ENCODE data around the gene PSG1. TPM values are rescaled to one million over a fixed set of nuclear protein-coding genes. Genes with fewer than 3 reads are reported as not detected.
"Not testable (repeated sequence)": the region's sequence is repeated elsewhere in the genome, so short reads cannot be mapped to it uniquely, and the experiment has no call there.

Gene PSG1
- total RNA-seq, 1 experiment from 2014 or later, result not detected

DNA sequence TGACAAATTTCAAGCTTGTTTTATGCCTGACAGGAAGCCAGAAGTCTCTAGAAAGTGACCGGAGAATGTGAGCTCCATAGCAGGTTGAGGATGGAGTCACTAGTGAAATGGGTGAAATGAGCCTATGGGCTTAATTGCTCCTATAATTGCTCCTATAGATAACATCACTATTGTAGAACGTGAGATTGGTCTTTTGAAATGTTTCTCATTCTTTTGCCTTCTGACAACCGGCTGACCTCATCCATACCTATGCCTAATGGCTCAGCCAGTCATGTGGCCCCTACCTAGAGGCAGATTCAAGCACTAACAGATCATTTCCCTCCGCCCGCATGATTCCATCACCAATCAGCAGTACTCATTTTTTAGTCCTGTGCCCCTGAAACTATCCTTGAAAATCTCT lies 34.0 kb upstream of the PSG1 start:
- H3K9me3 ChIP-seq (ENCODE audit: control insufficient read depth in 1 of 2, insufficient read depth in 1 of 2, low read depth in 1 of 2, low read length in 2 of 2); DNase-seq (ENCODE audit: low read depth, low spot score); ATAC-seq; H3K9ac ChIP-seq (ENCODE audit: low read length); H4K20me1 ChIP-seq (ENCODE audit: insufficient read depth); H3K36me3 ChIP-seq (ENCODE audit: control insufficient read depth in 1 of 2, insufficient read depth in 2 of 2, low read length in 2 of 2); H3K4me1 ChIP-seq (ENCODE audit: control insufficient read depth in 1 of 2, insufficient read depth in 2 of 2, low read length in 2 of 2); intact Hi-C loops (cut with micrococcal nuclease); H3K9me2 ChIP-seq (ENCODE audit: insufficient read depth); RAD21 ChIA-PET (ENCODE audit: low non-redundant PET in 1 of 2, low total read pairs in 2 of 2, uncharacterized antibody in 2 of 2, unreplicated experiment in 2 of 2); H3K27ac ChIP-seq (ENCODE audit: low read depth, low read length); POLR2A ChIA-PET; H3K27me3 ChIP-seq (ENCODE audit: insufficient read depth, low read length); CTCF ChIA-PET; BruUV-seq (replicated peaks); H3K79me2 ChIP-seq (ENCODE audit: insufficient read depth, low read length); H3K4me3 ChIP-seq (replicated peaks in 1 of 2; ENCODE audit: low read depth in 1 of 2, low read length in 2 of 2); H2AFZ ChIP-seq (ENCODE audit: low read depth, low read length, poor library complexity, severe bottlenecking); H3K4me2 ChIP-seq (ENCODE audit: low read length): not testable (repeated sequence)

- CTCF ChIA-PET, result not testable (repeated sequence)
Measured at GRCh38 chr19:42912941-42913340, 33.4 kb upstream of the PSG1 start.

GRCh38 chr19:42911731-42912130 lies 32.2 kb upstream of the PSG1 start:
- H3K4me1 ChIP-seq (ENCODE audit: control insufficient read depth in 1 of 2, insufficient read depth in 2 of 2, low read length in 2 of 2); intact Hi-C loops (cut with micrococcal nuclease); DNase-seq (ENCODE audit: low read depth, low spot score); H3K79me2 ChIP-seq (ENCODE audit: insufficient read depth, low read length); RAD21 ChIA-PET (ENCODE audit: low non-redundant PET in 1 of 2, low total read pairs in 2 of 2, uncharacterized antibody in 2 of 2, unreplicated experiment in 2 of 2); H2AFZ ChIP-seq (ENCODE audit: low read depth, low read length, poor library complexity, severe bottlenecking); H3K27ac ChIP-seq (ENCODE audit: low read depth, low read length); H3K4me3 ChIP-seq (replicated peaks in 1 of 2; ENCODE audit: low read depth in 1 of 2, low read length in 2 of 2); H4K20me1 ChIP-seq (ENCODE audit: insufficient read depth); H3K9me2 ChIP-seq (ENCODE audit: insufficient read depth); H3K4me2 ChIP-seq (ENCODE audit: low read length); H3K36me3 ChIP-seq (ENCODE audit: control insufficient read depth in 1 of 2, insufficient read depth in 2 of 2, low read length in 2 of 2); ATAC-seq; POLR2A ChIA-PET; H3K9me3 ChIP-seq (ENCODE audit: control insufficient read depth in 1 of 2, insufficient read depth in 1 of 2, low read depth in 1 of 2, low read length in 2 of 2); BruUV-seq (replicated peaks); CTCF ChIA-PET; H3K9ac ChIP-seq (ENCODE audit: low read length); H3K27me3 ChIP-seq (ENCODE audit: insufficient read depth, low read length): not testable (repeated sequence)

More at GRCh38 chr19:42912941-42913340, 33.4 kb upstream of the PSG1 start:
- POLR2A ChIA-PET; DNase-seq (ENCODE audit: low read depth, low spot score); H3K27me3 ChIP-seq (ENCODE audit: insufficient read depth, low read length); intact Hi-C loops (cut with micrococcal nuclease); H3K9me2 ChIP-seq (ENCODE audit: insufficient read depth); BruUV-seq (replicated peaks); H2AFZ ChIP-seq (ENCODE audit: low read depth, low read length, poor library complexity, severe bottlenecking); H4K20me1 ChIP-seq (ENCODE audit: insufficient read depth); RAD21 ChIA-PET (ENCODE audit: low non-redundant PET in 1 of 2, low total read pairs in 2 of 2, uncharacterized antibody in 2 of 2, unreplicated experiment in 2 of 2); H3K9ac ChIP-seq (ENCODE audit: low read length); H3K4me3 ChIP-seq (replicated peaks in 1 of 2; ENCODE audit: low read depth in 1 of 2, low read length in 2 of 2); H3K27ac ChIP-seq (ENCODE audit: low read depth, low read length); H3K9me3 ChIP-seq (ENCODE audit: control insufficient read depth in 1 of 2, insufficient read depth in 1 of 2, low read depth in 1 of 2, low read length in 2 of 2); ATAC-seq; H3K79me2 ChIP-seq (ENCODE audit: insufficient read depth, low read length); H3K4me1 ChIP-seq (ENCODE audit: control insufficient read depth in 1 of 2, insufficient read depth in 2 of 2, low read length in 2 of 2); H3K36me3 ChIP-seq (ENCODE audit: control insufficient read depth in 1 of 2, insufficient read depth in 2 of 2, low read length in 2 of 2); H3K4me2 ChIP-seq (ENCODE audit: low read length): not testable (repeated sequence)

DNA sequence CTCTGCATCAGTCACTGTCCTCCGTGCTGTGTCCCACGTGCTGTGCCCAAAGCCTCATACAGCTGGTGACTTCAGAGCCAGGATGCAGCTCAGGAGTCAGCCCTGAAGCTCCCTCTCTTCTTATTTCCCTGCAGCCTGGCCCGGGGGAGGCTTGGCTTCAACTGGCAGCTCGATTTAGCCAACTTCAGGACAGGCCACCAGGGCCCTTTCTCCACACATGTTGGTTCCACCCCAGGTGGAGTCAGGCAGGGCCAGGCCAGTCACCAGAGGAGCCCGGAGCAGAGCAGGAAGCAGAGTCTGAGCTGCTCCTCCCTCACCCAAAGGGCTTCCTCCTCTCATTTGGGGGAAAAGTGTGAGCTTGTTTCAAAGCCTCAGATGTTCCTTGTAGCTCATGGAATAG lies 26.6 kb upstream of the PSG1 start:
- H2AFZ ChIP-seq (ENCODE audit: low read depth, low read length, poor library complexity, severe bottlenecking); DNase-seq (ENCODE audit: low read depth, low spot score); intact Hi-C loops (cut with micrococcal nuclease); BruUV-seq (replicated peaks); H3K4me2 ChIP-seq (ENCODE audit: low read length); CTCF ChIA-PET; H3K9me3 ChIP-seq (ENCODE audit: control insufficient read depth in 1 of 2, insufficient read depth in 1 of 2, low read depth in 1 of 2, low read length in 2 of 2); H3K9me2 ChIP-seq (ENCODE audit: insufficient read depth); H3K79me2 ChIP-seq (ENCODE audit: insufficient read depth, low read length); ATAC-seq; RAD21 ChIA-PET (ENCODE audit: low non-redundant PET in 1 of 2, low total read pairs in 2 of 2, uncharacterized antibody in 2 of 2, unreplicated experiment in 2 of 2); POLR2A ChIA-PET; H3K36me3 ChIP-seq (ENCODE audit: control insufficient read depth in 1 of 2, insufficient read depth in 2 of 2, low read length in 2 of 2); H3K27ac ChIP-seq (ENCODE audit: low read depth, low read length); H3K9ac ChIP-seq (ENCODE audit: low read length); H3K27me3 ChIP-seq (ENCODE audit: insufficient read depth, low read length); H3K4me1 ChIP-seq (ENCODE audit: control insufficient read depth in 1 of 2, insufficient read depth in 2 of 2, low read length in 2 of 2); H4K20me1 ChIP-seq (ENCODE audit: insufficient read depth); H3K4me3 ChIP-seq (replicated peaks in 1 of 2; ENCODE audit: low read depth in 1 of 2, low read length in 2 of 2): not testable (repeated sequence)

GRCh38 chr19:42900561-42900960 lies 21.0 kb upstream of the PSG1 start:
- BruUV-seq (replicated peaks); H3K36me3 ChIP-seq (ENCODE audit: control insufficient read depth in 1 of 2, insufficient read depth in 2 of 2, low read length in 2 of 2); H3K27me3 ChIP-seq (ENCODE audit: insufficient read depth, low read length); H4K20me1 ChIP-seq (ENCODE audit: insufficient read depth); CTCF ChIA-PET; intact Hi-C loops (cut with micrococcal nuclease); H3K9me3 ChIP-seq (ENCODE audit: control insufficient read depth in 1 of 2, insufficient read depth in 1 of 2, low read depth in 1 of 2, low read length in 2 of 2); H3K79me2 ChIP-seq (ENCODE audit: insufficient read depth, low read length); H3K9me2 ChIP-seq (ENCODE audit: insufficient read depth); H3K4me2 ChIP-seq (ENCODE audit: low read length); H3K9ac ChIP-seq (ENCODE audit: low read length); POLR2A ChIA-PET; H3K27ac ChIP-seq (ENCODE audit: low read depth, low read length); H3K4me3 ChIP-seq (replicated peaks in 1 of 2; ENCODE audit: low read depth in 1 of 2, low read length in 2 of 2); RAD21 ChIA-PET (ENCODE audit: low non-redundant PET in 1 of 2, low total read pairs in 2 of 2, uncharacterized antibody in 2 of 2, unreplicated experiment in 2 of 2); DNase-seq (ENCODE audit: low read depth, low spot score); H2AFZ ChIP-seq (ENCODE audit: low read depth, low read length, poor library complexity, severe bottlenecking); ATAC-seq: not testable (repeated sequence)
- peaks cover 0 to 25% of the 10 kb centered on the region in 2 experiments; a peak in 2 of 4 replicates for H3K4me1 ChIP-seq (ENCODE audit: control insufficient read depth in 1 of 2, insufficient read depth in 2 of 2, low read length in 2 of 2)

All from HCT116 (cell line).